Midbrain (tissue), 1 donor: ENCODE measurements around the gene SEC16A.
"Not testable (repeated sequence)": the region's sequence is repeated elsewhere in the genome, so short reads cannot be mapped to it uniquely, and the experiment has no call there.

Source experiments
- DNase-seq: peaks from one replicate; lab custom pipeline; 2025; lab: John Stamatoyannopoulos, UW

Gene SEC16A

DNA sequence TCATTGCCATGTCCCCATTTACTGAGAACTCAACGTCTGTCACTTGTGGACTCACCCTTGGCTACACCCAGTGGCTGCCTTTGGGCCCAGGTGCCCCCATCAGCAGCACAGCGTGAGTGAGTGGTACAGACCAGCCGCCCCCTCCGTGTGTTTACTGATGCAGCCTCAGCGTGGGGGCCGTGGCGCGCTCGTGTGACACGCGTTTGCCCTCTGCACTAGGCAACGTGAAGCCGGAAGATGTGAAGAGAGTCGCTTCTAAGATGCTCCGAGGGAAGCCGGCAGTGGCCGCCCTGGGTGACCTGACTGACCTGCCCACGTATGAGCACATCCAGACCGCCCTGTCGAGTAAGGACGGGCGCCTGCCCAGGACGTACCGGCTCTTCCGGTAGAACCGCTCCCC, 60.0 kb downstream of the SEC16A start:
- DNase-seq: no peak

- no peak for DNase-seq
Measured at GRCh38 chr9:136421791-136422190, 61.0 kb downstream of the SEC16A start.

DNA sequence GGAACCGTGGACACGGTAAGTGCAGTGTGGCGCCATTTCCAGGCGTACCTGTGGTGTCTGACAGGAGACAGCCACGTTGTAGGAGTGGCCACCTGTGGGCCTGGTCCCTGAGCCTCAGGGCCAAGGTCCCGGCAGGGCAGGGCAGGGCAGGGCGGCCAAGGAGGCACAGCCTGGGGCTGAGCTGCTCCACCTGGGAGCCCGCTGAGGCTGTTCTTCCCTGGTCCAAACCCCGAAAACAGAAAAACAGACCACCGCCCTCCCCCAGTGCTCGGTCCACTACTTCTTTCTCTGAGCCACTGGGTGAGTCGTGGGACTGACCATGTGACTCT, 63.8 kb downstream of the SEC16A start:
- no peak for DNase-seq

DNA sequence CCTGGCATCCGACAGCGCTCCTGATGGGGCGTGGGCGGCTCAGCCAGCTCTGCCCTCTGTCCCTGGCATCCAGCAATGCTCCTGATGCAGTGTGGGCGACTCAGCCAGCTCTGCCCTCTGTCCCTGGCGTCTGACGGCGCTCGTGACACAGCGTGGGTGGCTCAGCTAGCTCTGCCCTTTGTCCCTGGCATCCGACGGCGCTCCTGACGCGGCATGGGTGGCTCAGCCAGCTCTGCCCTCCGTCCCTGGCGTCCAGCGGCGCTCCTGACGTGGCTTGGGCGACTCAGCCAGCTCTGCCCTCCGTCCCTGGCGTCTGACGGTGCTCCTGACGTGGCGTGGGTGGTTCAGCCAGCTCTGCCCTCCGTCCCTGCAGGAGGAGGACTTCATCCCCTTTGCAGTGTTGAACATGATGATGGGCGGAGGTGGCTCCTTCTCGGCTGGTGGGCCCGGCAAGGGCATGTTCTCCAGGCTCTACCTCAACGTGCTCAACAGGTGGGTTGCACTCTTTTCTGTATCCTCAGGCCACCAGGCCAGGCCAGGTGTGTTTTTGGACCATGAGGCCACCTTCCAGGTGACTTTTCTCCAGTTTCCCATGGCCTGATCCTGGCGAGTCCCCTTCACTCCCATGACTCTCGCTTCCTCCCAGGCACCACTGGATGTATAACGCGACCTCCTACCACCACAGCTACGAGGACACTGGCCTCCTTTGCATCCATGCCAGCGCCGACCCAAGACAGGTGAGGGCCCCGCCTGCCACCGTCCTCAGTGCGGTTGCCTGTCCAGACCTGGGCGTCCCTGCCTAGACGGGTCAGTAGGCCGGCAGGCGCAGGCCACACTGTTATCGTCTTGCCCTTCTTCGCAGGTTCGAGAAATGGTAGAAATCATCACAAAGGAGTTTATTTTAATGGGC, 64.4 kb downstream of the SEC16A start:
- DNase-seq: no peak

DNA sequence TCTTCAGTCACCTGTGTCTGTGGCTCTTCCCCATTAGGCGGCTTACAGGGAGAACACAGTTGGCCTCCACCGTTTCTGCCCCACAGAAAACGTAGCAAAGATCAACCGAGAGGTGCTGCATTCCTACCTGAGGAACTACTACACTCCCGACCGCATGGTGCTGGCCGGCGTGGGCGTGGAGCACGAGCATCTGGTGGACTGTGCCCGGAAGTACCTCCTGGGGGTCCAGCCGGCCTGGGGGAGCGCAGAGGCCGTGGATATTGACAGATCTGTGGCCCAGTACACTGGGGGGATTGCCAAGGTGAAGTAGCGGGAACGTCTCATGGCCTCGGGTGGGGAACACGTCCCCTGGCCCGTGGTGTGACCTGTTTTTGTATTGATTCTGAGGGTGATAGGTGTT, 65.9 kb downstream of the SEC16A start:
- DNase-seq: no peak

DNA sequence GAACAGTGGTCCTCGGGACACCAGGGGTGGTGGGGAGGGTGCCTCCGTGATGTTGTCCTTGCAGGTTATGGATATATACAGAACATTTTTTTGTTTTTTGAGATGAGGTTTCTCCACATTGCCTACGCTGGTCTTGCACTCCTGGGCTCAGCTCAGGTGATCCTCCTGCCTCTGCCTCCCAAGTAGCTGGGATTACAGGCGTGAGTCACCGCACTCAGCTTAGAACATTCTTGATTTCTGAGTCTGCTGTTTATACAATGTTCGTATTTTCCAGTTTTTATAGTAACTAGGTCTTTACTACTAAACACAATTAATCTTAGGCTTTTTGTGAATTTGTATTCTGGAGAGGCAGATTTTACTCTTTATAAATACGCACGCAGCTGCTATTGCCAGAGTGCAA, 66.4 kb downstream of the SEC16A start:
- DNase-seq: no peak

GRCh38 chr9:136412962-136413361, 69.9 kb downstream of the SEC16A start:
- DNase-seq: no peak

- DNase-seq: no peak
Measured at GRCh38 chr9:136411378-136411777, 71.5 kb downstream of the SEC16A start.

GRCh38 chr9:136410500-136411287, 72.1 kb downstream of the SEC16A start, which contains the start of the genes ENTR1 and PMPCA:
ENTR1 (minus strand) TSS chr9:136410614; CDS start chr9:136410397, 217 bp downstream.
PMPCA (plus strand) TSS chr9:136410658; CDS start chr9:136410669, 11 bp downstream.
- DNase-seq: peak; percentile 93

DNA sequence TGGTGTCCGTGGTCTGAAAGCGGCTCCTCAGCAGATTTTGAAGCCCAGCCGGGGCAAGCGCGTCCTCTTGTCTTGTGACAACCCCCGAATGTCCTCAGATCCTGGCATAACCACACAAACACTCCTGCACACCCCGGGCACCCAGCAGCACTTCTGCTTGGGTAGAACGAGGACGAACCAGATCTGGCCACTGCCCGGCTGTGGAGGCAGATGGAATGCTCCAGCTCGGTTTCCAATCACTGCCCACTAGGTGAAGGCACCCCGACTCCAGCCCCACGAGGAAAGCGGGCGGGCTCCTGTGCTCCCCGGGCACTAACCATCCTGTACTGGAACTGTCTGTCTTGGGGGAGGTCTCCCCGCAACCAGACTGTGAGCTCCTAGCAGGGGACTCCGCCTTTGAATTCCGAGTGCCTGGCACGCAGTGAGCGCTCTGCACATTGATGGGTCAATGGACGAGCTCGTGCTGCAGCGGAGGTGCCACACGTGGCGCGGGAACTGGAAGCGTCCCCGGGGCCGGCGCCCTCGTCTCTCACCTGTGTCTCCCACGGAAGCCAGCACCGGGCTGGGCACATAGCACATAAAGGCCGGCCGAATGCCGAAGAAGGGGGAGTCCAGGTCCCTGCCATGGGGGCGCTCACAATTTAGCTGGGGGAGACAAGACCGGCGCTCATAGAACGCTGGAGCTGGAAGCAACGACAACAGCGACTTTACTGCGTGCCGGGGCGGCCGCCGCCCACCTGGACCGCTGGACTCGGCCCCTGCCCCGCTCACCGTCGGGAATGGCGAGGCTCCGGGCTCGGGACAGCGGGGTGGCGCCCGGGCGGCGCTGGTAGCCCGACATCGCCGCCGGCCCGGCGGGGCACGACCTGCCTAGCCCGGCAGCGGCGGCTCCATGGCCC, 73.0 kb downstream of the SEC16A start:
- DNase-seq: no peak

DNA sequence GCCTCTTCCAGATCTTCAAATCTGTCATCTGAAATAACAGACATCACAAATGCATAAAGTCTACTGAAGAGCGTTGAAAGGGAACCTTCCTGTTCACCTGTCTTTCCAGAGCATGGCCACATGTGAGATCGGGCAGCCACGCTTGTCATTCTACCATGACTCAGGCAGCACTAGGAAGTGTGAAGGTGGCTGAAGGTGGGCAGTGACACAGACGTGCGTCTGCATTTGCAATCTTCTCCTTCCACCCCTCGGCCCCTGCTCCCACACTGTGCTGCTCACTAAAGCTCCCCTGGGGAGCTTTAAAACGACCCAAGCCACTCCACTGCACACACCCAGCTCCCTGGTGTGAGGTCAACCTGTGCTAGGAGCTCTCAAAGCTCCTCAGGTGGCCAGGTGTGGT, 74.9 kb downstream of the SEC16A start:
- DNase-seq: no peak

- DNase-seq: not testable (repeated sequence)
Measured at GRCh38 chr9:136407061-136407460, 75.8 kb downstream of the SEC16A start.

- DNase-seq: not testable (repeated sequence)
Measured at GRCh38 chr9:136405904-136406303, 76.9 kb downstream of the SEC16A start.

GRCh38 chr9:136405481-136405880, 77.4 kb downstream of the SEC16A start:
- DNase-seq: no peak

GRCh38 chr9:136404801-136405136, 78.1 kb downstream of the SEC16A start:
- DNase-seq: no peak

- DNase-seq: no peak
Measured at GRCh38 chr9:136403915-136404800, 78.7 kb downstream of the SEC16A start.

DNA sequence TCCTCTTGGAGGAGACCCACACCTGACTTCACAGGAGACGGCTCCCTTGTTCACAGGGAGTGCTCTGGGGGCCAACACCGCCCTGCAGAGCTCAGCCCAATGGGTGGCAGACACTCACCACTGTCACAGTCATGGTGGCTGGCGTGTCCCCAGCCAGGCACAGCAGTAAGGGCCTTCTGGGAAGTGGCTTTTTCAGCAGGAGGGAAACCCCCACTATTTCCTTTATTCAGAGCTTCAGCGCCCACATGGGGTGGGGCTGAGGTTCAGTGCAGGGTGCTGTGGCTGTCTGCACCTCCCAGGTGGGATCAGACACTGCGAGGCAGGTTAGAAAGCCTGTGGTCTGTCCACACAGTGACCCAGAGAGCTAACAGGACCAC, 79.3 kb downstream of the SEC16A start:
- no peak for DNase-seq

- no peak for DNase-seq
Measured at GRCh38 chr9:136402067-136402466, 80.8 kb downstream of the SEC16A start.

DNA sequence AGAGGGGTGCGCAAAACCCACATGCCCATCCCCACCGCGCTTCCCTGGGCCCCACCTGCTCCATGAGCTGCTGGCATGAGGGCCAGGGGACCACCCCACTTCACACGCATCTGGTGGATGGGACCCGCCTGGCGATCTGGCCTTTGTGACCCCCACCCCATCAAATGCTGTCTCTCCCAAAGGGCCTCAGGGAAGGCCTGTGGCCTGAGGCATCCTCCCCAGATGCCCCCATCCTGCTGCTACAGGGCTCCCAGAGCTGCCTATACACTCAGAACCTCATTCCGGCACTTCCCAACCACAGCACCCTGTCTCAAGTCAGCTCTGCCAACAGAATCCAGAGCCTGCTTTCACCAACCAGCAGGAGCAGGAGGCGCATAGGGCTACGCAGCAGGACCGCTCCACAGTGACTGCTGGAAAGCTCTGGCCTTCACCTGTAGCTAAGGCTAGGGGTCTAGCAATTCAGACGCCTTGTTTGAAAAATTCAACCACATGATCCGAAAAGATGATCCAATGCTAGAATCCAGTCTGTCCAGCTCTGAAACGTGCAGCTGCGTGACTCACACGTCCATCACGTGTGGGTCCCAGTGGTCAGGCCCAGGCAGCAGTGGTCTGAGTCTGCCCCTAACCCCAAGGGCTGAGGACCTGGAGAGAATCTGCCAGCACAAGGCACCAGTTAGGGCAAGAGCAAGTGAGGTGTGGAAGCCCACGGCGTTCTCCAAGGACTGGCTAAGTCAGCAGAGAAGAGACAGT, 81.5 kb downstream of the SEC16A start:
- no peak for DNase-seq
